Nephron progenitor cell (in vitro differentiated cells): ENCODE data around the gene PTPRQ.

Experiments
- DNase-seq: peaks from one replicate; pipeline ENCODE4 v3.0.0; 2021
- H3K27ac Mint-ChIP-seq: 2 replicates; pipeline ENCODE4 v1.8.0; 2021; ENCODE audit warnings: mild to moderate bottlenecking, moderate library complexity, mixed read lengths
- H3K27me3 Mint-ChIP-seq: 2 replicates; pipeline ENCODE4 v1.8.0; 2021; ENCODE audit warnings: mild to moderate bottlenecking, low read depth, mixed read lengths; ENCODE audit not compliant: poor library complexity
- H3K36me3 Mint-ChIP-seq: 2 replicates; pipeline ENCODE4 v1.8.0; 2021; ENCODE audit warnings: low read depth, mixed read lengths
- H3K4me1 Mint-ChIP-seq: 2 replicates; pipeline ENCODE4 v1.8.0; 2021; ENCODE audit warnings: mixed read lengths
- H3K4me3 Mint-ChIP-seq: 2 replicates; pipeline ENCODE4 v1.8.0; 2021; ENCODE audit warnings: mild to moderate bottlenecking, moderate library complexity, mixed read lengths
- H3K9me3 Mint-ChIP-seq: 2 replicates; pipeline ENCODE4 v1.8.0; 2021; ENCODE audit warnings: mild to moderate bottlenecking, moderate library complexity, mixed read lengths
- TF ChIP-seq, protein P1 (sequence below): fragments of 200-600 bp; sonication (generic); IDR thresholded peaks from 2 replicates; pipeline ENCODE4 v1.5.0; 2021; ENCODE audit warnings: antibody characterized with exemption

The PTPRQ gene

GRCh38 chr12:80704420-80704819 is 260.4 kb downstream of the PTPRQ start:
- Mint-ChIP-seq H3K27ac (no peak overlapping the region), H3K4me1 (peaks cover 37% of the 10 kb centered on the region), H3K36me3 (no peaks in the 10 kb centered on the region), H3K9me3 (no peaks in the 10 kb centered on the region), H3K27me3 (peaks cover 39% of the 10 kb centered on the region), H3K4me3 (no peak overlapping the region)
- DNase-seq: no peak
- TF ChIP-seq, protein P1, sequence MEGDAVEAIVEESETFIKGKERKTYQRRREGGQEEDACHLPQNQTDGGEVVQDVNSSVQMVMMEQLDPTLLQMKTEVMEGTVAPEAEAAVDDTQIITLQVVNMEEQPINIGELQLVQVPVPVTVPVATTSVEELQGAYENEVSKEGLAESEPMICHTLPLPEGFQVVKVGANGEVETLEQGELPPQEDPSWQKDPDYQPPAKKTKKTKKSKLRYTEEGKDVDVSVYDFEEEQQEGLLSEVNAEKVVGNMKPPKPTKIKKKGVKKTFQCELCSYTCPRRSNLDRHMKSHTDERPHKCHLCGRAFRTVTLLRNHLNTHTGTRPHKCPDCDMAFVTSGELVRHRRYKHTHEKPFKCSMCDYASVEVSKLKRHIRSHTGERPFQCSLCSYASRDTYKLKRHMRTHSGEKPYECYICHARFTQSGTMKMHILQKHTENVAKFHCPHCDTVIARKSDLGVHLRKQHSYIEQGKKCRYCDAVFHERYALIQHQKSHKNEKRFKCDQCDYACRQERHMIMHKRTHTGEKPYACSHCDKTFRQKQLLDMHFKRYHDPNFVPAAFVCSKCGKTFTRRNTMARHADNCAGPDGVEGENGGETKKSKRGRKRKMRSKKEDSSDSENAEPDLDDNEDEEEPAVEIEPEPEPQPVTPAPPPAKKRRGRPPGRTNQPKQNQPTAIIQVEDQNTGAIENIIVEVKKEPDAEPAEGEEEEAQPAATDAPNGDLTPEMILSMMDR: no peak

- Mint-ChIP-seq H3K4me1 (peaks cover 51% of the 10 kb centered on the region), H3K4me3 (peak within 1 kb of the TSS; percentile 87)
- no peak for DNase-seq
Measured at GRCh38 chr12:80707126-80707829, 263.2 kb downstream of the PTPRQ start, which contains the start of gene MYF6. Gene MYF6, plus strand, starts transcription at chr12:80707634. Its CDS starts 86 bp downstream, at chr12:80707720.

GRCh38 chr12:80707830-80708258 is 263.8 kb downstream of the PTPRQ start:
- peak; percentile 27 for DNase-seq
- H3K9me3 Mint-ChIP-seq: no peaks in the 10 kb centered on the region
- H3K4me3 Mint-ChIP-seq: peak overlapping the region; percentile 87

More at GRCh38 chr12:80707126-80707829, 263.2 kb downstream of the PTPRQ start, which contains the start of gene MYF6:
- peaks cover 56% of the 10 kb centered on the region for H3K27me3 Mint-ChIP-seq
- TF ChIP-seq, protein P1: no peak
- no peaks in the 10 kb centered on the region for H3K9me3 Mint-ChIP-seq
- no peaks in the 10 kb centered on the region for H3K36me3 Mint-ChIP-seq
- no peak within 1 kb of the TSS for H3K27ac Mint-ChIP-seq

DNA sequence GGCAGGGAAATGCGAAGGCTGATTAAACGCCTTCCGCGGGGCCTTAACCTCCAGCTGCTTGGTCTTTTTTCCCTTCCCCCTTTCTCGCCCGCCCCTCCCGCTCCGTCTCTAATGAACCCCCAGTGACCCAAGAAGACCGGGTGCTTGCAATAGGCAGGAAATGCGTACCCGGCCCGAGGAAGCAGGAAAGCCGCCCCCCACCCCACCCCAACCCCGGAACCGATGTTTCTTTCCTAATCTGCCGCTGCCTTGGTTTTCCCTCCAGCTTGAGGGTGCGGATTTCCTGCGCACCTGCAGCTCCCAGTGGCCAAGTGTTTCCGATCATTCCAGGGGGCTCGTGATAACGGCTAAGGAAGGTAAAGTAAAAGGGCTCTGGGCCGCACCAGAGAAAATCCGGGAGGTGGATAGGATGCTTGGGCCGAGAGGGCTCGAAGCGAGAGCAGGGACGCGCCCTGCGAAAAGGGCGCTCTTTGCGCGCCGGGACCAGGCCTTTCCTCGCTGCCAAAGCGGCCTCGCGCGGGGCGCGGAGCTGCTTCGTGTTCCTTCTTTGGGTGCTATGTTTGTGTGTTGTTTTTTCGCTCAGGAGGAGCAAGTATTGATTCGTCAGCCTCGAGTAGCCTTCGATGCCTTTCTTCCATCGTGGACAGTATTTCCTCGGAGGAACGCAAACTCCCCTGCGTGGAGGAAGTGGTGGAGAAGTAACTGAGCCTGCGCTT is 264.4 kb downstream of the PTPRQ start:
- Mint-ChIP-seq H3K9me3 (no peaks in the 10 kb centered on the region), H3K4me1 (peaks cover 50% of the 10 kb centered on the region), H3K27ac (no peak overlapping the region), H3K36me3 (no peaks in the 10 kb centered on the region), H3K4me3 (peak overlapping the region; percentile 87), H3K27me3 (peaks cover 64% of the 10 kb centered on the region)
- TF ChIP-seq, protein P1: no peak
- DNase-seq: peak; percentile 49

More at GRCh38 chr12:80707830-80708258, 263.8 kb downstream of the PTPRQ start:
- H3K27ac Mint-ChIP-seq: no peak overlapping the region
- TF ChIP-seq, protein P1: no peak
- H3K4me1 Mint-ChIP-seq: peaks cover 51% of the 10 kb centered on the region
- H3K36me3 Mint-ChIP-seq: no peaks in the 10 kb centered on the region
- peaks cover 60% of the 10 kb centered on the region for H3K27me3 Mint-ChIP-seq

- Mint-ChIP-seq H3K27me3 (peaks cover 66% of the 10 kb centered on the region), H3K9me3 (no peaks in the 10 kb centered on the region), H3K4me3 (peak overlapping the region; percentile 87), H3K27ac (no peak overlapping the region), H3K4me1 (peaks cover 53% of the 10 kb centered on the region), H3K36me3 (no peaks in the 10 kb centered on the region)
- TF ChIP-seq, protein P1: no peak
- no peak for DNase-seq
Measured at GRCh38 chr12:80708975-80709328, 264.9 kb downstream of the PTPRQ start.
